ENCODE results near the gene NCK2.

The NCK2 gene

DNA sequence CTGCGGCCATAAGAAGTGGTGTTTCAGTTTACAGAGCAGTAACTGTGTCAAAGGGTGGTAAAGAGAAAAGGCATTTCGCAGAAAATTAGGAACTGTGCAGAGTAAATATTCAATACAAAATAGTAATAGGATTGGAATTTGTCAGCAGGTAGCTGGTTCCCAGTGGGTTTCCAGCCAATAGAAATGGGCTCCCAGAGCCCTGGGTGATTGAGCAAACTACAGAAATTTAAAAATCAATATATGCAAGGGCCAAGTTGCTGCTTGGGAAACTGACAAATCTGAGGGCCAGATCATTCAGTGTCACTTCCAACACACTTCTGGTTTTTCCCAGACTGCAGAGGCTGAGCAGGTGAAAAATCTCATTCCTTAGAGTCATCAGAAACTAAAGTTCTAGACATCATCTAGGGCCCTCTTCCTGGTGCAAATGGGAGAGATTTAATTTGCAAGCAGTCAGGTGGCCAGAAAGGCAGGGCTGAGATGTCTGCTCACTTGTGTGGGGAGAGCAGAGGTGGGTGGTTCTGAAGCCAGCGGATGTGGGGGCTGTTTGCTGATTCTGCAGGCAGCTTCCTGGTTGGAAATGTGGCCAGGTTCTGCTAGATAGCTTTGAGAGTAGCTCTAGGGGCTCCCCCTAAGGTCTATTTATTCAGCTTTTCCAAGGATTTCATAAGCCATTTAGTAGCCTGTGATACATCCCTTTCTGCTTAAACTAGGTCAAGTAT, 182.4 kb downstream of the NCK2 start:
- Histone ChIP-seq H3K9me3 (no peaks in the 10 kb centered on the region), H3K27ac (no peak overlapping the region)

DNA sequence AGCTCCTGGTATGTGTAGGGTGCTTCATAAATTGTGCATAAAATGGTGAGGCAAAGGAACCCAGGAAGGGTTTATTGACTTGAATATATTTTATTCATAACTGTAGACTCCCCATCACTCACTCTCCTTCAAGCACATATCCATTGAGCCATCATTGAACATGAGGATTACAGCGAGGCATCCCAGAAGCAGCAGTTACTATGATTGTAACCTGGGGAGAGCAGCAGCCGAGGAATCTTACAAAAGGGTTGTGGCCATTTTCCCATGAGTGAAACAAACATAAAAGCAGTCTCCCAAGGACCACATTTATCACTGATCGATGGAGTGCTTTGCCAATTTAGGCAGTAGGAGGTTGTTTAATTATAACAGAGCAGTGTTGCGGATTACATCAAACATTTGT, 183.4 kb downstream of the NCK2 start:
- Histone ChIP-seq H3K36me3 (no peaks in the 10 kb centered on the region), H3K4me1 (peaks cover 0 to 7% (median 3%) of the 10 kb centered on the region in 4 donors), H3K27ac (no peak overlapping the region), H3K4me3 (no peak overlapping the region), H3K27me3 (no peaks in the 10 kb centered on the region), H3K9me3 (no peaks in the 10 kb centered on the region)
- no peak for TF ChIP-seq CTCF (IDR thresholded peaks at IDR 0.05)
- DNase-seq: no peak
- intact Hi-C loops (cut with DNase I; ENCODE audit: low total_unique reads): no loop called here

More for the DNA sequence above, 182.4 kb downstream of the NCK2 start:
- no peak for TF ChIP-seq CTCF (IDR thresholded peaks at IDR 0.05)
- H3K4me3 ChIP-seq: no peak overlapping the region
- no peaks in the 10 kb centered on the region for H3K4me1 ChIP-seq
- intact Hi-C loops (cut with DNase I; ENCODE audit: low total_unique reads): no loop called here
- no peaks in the 10 kb centered on the region for H3K27me3 ChIP-seq
- no peaks in the 10 kb centered on the region for H3K36me3 ChIP-seq
- DNase-seq: no peak

GRCh38 chr2:105928563-105928962, 183.9 kb downstream of the NCK2 start:
- intact Hi-C loops (cut with DNase I; ENCODE audit: low total_unique reads): no loop called here
- Histone ChIP-seq H3K4me3 (no peak overlapping the region), H3K36me3 (no peaks in the 10 kb centered on the region), H3K27ac (no peak overlapping the region), H3K4me1 (peaks cover 0 to 7% (median 3%) of the 10 kb centered on the region in 4 donors), H3K27me3 (no peaks in the 10 kb centered on the region), H3K9me3 (no peaks in the 10 kb centered on the region)
- no peak for TF ChIP-seq CTCF (IDR thresholded peaks at IDR 0.05)
- DNase-seq: no peak

DNA sequence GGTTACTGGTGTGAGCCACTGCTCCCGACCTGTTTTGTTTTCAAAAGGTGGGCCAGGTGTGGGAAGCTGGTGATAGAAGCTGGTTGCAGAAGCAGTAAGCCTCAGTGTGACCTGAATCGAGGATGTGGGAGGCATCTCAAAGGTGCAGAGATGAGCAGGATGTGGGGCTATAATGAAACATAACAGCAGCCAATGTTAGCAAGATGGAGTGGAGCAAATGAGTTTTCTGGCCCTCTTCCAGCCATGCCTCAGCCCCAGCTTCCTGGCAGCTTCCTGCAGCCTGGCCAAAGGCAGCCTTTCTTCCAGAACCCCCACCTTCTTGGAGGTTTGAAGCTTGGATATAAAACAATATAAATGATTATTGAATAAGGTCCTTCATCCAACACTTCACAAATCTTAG, 184.8 kb downstream of the NCK2 start:
- Histone ChIP-seq H3K27ac (no peak overlapping the region), H3K27me3 (no peaks in the 10 kb centered on the region), H3K4me1 (peaks cover 0 to 15% (median 6%) of the 10 kb centered on the region in 4 donors), H3K36me3 (no peaks in the 10 kb centered on the region), H3K4me3 (no peak overlapping the region), H3K9me3 (no peaks in the 10 kb centered on the region)
- no peak for TF ChIP-seq CTCF (IDR thresholded peaks at IDR 0.05)
- no peak for DNase-seq
- intact Hi-C loops (cut with DNase I; ENCODE audit: low total_unique reads): no loop called here

DNA sequence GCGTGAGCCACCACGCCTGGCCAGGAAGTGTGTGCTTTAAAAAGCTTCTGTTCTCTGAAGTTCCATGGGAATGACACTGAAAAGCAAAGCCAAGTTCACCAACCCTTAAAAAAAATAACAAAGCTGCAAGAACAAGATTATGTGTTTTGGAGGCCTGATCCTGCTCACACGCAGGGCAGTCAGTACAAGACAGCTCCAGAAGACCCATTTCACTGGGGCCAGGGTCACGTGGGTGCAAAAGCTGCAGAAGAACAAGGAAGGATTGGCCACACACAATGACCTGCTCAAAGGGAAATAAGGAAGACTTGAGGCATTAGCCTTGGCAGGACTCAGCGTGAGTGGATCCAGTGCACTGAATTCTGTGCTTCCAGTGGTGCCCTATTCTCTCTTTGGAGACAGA, 187.9 kb downstream of the NCK2 start:
- intact Hi-C loops (cut with DNase I; ENCODE audit: low total_unique reads): no loop called here
- H3K36me3 ChIP-seq: no peaks in the 10 kb centered on the region
- no peaks in the 10 kb centered on the region for H3K27me3 ChIP-seq
- H3K4me3 ChIP-seq: no peak overlapping the region
- H3K27ac ChIP-seq: no peak overlapping the region
- TF ChIP-seq CTCF (IDR thresholded peaks at IDR 0.05): no peak
- peaks cover 0 to 23% (median 11%) of the 10 kb centered on the region in 4 donors for H3K4me1 ChIP-seq
- H3K9me3 ChIP-seq: no peaks in the 10 kb centered on the region
- DNase-seq: no peak

Measured in tibial artery (tissue), 4 donors.